ENCODE data around the gene AATF.
A peak's percentile ranks its signal among the peaks of the same experiment; 100 is the strongest.

AATF gene

DNA sequence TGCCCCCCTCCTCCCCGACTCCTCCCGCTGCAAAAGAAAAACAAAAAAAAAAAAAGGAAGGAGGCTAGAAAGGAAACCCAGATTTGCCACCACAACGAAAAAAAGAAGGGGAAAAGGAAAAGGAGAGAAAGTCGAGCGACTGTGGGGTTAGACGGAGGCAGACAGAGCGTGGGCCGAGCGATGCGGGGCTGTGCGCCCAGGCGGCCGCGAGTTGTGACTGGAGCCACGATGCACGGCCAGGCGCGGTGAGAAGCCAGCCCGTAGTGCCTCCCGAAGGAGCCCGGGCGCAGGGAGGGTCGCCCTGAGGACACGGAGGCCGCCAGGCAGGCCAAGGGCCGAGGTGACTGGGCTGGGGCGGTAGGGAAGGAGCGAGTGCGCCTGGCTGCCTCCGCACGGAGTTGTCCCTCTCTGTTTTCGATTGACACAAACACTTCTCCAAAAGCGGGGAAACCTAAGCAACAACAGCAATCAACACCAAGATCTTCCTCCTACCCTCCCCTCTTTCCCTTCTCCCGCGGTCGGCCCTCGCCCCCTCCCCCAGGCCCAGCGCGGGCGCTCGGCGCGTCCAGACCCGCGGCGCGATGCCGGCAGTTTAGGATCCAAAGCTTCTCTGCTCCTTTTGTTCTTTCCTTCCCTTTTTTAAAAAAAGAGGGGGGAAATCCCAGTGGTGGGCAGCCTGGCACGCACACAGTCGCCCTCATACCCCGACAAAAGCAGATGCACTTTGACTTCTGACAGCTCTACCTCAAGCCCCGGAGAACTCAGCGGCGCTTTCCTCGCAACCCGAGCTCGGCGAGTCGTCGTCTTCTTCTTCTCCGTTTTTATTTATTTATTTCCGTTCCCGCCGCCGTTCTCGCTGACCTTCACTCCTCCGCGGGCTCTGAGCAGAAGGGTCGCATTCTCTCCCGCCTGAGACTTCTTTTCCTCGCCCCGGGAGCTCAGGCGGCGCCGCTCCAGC, 11.5 kb upstream of the AATF start, which contains the start of gene LHX1:
Gene LHX1 (plus strand): TSS at position 475 of the 958 bp plus-strand sequence. CDS start 723 bp downstream, outside the sequence.
- Histone ChIP-seq H3K9me3 (replicated peaks; ENCODE audit: insufficient read depth, low read length) (no peaks in the 10 kb centered on the region), H3K27ac (ENCODE audit: low read length) (no peak within 1 kb of the TSS), H3K79me2 (ENCODE audit: low read length) (no peaks in the 10 kb centered on the region), H3K9me2 (replicated peaks; ENCODE audit: insufficient read depth, low read length) (no peaks in the 10 kb centered on the region), H3K36me3 (replicated peaks; ENCODE audit: insufficient read depth, low read length) (no peaks in the 10 kb centered on the region), H4K20me1 (ENCODE audit: insufficient read depth, low read length) (no peaks in the 10 kb centered on the region), H3F3A (ENCODE audit: insufficient read depth, low read length) (no peaks in the 10 kb centered on the region), H3K9ac (ENCODE audit: low read length) (no peak within 1 kb of the TSS), H2AFZ (ENCODE audit: low read length) (no peak within 1 kb of the TSS), H3K4me3 (ENCODE audit: low read length) (peak within 1 kb of the TSS; percentile 50), H3K27me3 (replicated peaks; ENCODE audit: insufficient read depth, low read length) (peaks cover 96% of the 10 kb centered on the region), H3K4me1 (ENCODE audit: low read length) (no peaks in the 10 kb centered on the region), H3K4me2 (ENCODE audit: low read depth, low read length) (peak within 1 kb of the TSS; percentile 83)
- no peak for DNase-seq
- TF ChIP-seq EZH2 (optimal IDR thresholded peaks at IDR 0.05; ENCODE audit: low read depth, low read length) (no peak), EZH2phosphoT487 (IDR thresholded peaks at IDR 0.05; ENCODE audit: low read length) (no peak)
- TF ChIP-seq, protein P1, sequence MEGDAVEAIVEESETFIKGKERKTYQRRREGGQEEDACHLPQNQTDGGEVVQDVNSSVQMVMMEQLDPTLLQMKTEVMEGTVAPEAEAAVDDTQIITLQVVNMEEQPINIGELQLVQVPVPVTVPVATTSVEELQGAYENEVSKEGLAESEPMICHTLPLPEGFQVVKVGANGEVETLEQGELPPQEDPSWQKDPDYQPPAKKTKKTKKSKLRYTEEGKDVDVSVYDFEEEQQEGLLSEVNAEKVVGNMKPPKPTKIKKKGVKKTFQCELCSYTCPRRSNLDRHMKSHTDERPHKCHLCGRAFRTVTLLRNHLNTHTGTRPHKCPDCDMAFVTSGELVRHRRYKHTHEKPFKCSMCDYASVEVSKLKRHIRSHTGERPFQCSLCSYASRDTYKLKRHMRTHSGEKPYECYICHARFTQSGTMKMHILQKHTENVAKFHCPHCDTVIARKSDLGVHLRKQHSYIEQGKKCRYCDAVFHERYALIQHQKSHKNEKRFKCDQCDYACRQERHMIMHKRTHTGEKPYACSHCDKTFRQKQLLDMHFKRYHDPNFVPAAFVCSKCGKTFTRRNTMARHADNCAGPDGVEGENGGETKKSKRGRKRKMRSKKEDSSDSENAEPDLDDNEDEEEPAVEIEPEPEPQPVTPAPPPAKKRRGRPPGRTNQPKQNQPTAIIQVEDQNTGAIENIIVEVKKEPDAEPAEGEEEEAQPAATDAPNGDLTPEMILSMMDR (IDR thresholded peaks at IDR 0.05; ENCODE audit: low read length) = no peak

GRCh38 chr17:36937959-36938565, 10.7 kb upstream of the AATF start:
- H3F3A ChIP-seq (ENCODE audit: insufficient read depth, low read length) = no peaks in the 10 kb centered on the region
- no peak overlapping the region for H3K4me2 ChIP-seq (ENCODE audit: low read depth, low read length)
- H2AFZ ChIP-seq (ENCODE audit: low read length) = no peak overlapping the region
- H4K20me1 ChIP-seq (ENCODE audit: insufficient read depth, low read length) = no peaks in the 10 kb centered on the region
- no peak overlapping the region for H3K4me3 ChIP-seq (ENCODE audit: low read length)
- no peaks in the 10 kb centered on the region for H3K79me2 ChIP-seq (ENCODE audit: low read length)
- no peaks in the 10 kb centered on the region for H3K9me3 ChIP-seq (replicated peaks; ENCODE audit: insufficient read depth, low read length)
- H3K9me2 ChIP-seq (replicated peaks; ENCODE audit: insufficient read depth, low read length) = no peaks in the 10 kb centered on the region
- no peak overlapping the region for H3K27ac ChIP-seq (ENCODE audit: low read length)
- TF ChIP-seq, protein P1 (IDR thresholded peaks at IDR 0.05; ENCODE audit: low read length) = no peak
- TF ChIP-seq EZH2 (optimal IDR thresholded peaks at IDR 0.05; ENCODE audit: low read depth, low read length) (no peak), EZH2phosphoT487 (IDR thresholded peaks at IDR 0.05; ENCODE audit: low read length) (no peak)
- peaks cover 98% of the 10 kb centered on the region for H3K27me3 ChIP-seq (replicated peaks; ENCODE audit: insufficient read depth, low read length)
- no peak for DNase-seq
- H3K36me3 ChIP-seq (replicated peaks; ENCODE audit: insufficient read depth, low read length) = no peaks in the 10 kb centered on the region
- H3K9ac ChIP-seq (ENCODE audit: low read length) = no peak overlapping the region
- no peaks in the 10 kb centered on the region for H3K4me1 ChIP-seq (ENCODE audit: low read length)

DNA sequence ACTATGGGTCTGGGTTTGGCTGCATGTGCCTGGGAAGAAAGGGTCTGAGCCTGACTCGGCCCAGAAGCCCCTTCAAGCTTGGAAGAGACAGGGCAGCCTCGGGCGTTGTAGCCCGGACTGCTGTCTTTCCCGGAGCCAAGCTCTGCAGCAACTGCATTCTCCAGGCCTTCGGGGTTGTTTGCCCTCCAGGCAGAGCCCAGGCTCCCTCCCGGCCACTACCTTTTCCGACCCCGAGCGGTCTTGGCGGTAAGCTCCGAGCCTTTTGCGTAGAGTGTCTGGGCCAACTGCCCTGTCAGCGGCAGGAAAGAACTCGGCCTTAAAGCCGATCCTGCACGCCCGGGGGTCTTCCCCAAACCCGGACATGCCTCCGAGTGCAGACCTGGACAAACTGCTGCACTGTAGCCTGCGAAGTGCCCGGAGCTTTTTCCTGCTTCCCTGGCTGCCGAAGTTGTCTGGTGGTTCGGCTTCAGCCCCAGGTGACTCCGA, 10.1 kb upstream of the AATF start:
- DNase-seq = no peak
- no peak for TF ChIP-seq EZH2phosphoT487 (IDR thresholded peaks at IDR 0.05; ENCODE audit: low read length)
- TF ChIP-seq, protein P1 (IDR thresholded peaks at IDR 0.05; ENCODE audit: low read length) = no peak
- TF ChIP-seq EZH2 (optimal IDR thresholded peaks at IDR 0.05; ENCODE audit: low read depth, low read length) = no peak
- no peaks in the 10 kb centered on the region for H4K20me1 ChIP-seq (ENCODE audit: insufficient read depth, low read length)
- no peak overlapping the region for H3K27ac ChIP-seq (ENCODE audit: low read length)
- no peaks in the 10 kb centered on the region for H3F3A ChIP-seq (ENCODE audit: insufficient read depth, low read length)
- H3K36me3 ChIP-seq (replicated peaks; ENCODE audit: insufficient read depth, low read length) = no peaks in the 10 kb centered on the region
- H3K4me2 ChIP-seq (ENCODE audit: low read depth, low read length) = no peak overlapping the region
- peaks cover 98% of the 10 kb centered on the region for H3K27me3 ChIP-seq (replicated peaks; ENCODE audit: insufficient read depth, low read length)
- H2AFZ ChIP-seq (ENCODE audit: low read length) = no peak overlapping the region
- H3K4me3 ChIP-seq (ENCODE audit: low read length) = no peak overlapping the region
- no peaks in the 10 kb centered on the region for H3K79me2 ChIP-seq (ENCODE audit: low read length)
- no peaks in the 10 kb centered on the region for H3K9me2 ChIP-seq (replicated peaks; ENCODE audit: insufficient read depth, low read length)
- H3K9ac ChIP-seq (ENCODE audit: low read length) = no peak overlapping the region
- H3K4me1 ChIP-seq (ENCODE audit: low read length) = no peaks in the 10 kb centered on the region
- H3K9me3 ChIP-seq (replicated peaks; ENCODE audit: insufficient read depth, low read length) = no peaks in the 10 kb centered on the region
